GM12873 (cell line): ENCODE measurements around the gene SMIM20.

Experiments used
- CTCF ChIP-seq: IDR thresholded peaks from 2 replicates; pipeline ENCODE4 v1.5.1; 2012; ENCODE audit warnings: low read depth, mild to moderate bottlenecking, moderate library complexity, low read length, control low read depth; ENCODE audit not compliant: insufficient read depth; ENCODE audit errors: missing control alignments

The SMIM20 gene

DNA sequence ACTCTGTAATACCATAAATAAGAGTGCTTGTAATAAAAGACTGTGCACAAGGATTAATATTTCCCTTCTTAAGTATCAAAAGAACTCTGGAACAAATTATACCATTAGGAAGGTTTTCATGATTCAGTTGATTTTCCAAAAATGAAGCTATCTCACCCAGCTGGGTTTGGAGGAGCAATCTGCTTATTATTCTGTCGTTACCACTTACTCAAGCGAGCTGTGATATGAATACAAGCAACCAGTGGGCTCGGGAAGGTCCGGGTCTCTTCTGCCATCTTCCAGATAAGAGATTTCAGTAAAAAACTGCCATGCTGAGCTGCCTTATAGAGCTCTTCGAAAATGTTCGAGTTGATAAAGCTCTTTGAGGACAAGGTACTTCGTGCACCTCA is 15.3 kb downstream of the SMIM20 start:
- TF ChIP-seq CTCF, result no peak

DNA sequence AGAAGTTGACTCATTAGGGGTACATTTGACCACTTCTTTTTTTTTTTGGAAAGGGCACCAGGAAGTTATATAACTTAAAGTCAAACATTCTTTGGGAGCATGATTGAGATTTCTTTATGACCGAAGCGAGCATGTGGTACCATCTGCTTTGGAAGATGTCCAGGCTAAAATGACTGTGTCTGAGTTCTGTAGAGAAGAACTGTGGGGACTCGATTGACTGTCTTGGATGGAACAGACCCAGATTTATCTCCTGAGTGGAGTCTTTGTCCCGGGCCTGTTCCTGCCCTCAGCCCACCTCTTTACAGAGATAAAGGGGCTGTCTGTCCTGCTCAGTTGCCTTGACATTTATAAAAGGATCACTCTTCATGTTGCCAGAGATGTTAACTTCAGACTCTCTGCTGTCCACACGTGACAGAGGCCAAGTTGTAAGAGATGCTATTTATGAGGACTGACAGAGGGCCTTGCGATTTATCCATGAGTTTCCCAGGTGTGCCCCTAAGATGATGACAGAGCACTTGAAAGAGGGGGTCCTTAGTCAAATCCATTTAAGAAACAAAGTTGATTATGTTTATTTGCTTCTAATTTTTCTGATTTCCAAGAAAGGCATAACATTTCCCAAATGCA is 16.8 kb downstream of the SMIM20 start:
- TF ChIP-seq CTCF, result no peak

- no peak for TF ChIP-seq CTCF
These were observed 22.7 kb downstream of the SMIM20 start for GRCh38 chr4:25936696-25937095.

DNA sequence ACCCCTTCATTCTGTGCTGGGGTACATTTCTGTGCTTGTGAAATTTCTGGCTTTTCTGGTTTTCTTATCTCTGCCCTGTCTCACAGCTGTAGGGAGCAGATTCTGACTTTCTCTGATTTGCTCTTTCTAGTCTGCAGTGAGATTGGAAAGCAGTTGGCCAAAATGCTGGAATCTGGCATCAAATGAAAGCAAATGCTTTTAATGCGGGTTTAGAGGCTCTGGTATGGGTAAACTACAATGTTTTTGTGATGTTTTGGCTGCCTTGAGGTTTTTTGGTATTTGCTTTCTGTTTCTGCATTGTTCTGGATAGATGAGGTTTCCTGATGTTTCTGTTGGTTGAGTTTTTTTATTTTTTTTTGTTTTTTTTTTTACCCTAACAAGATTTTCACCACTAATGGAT is 23.8 kb downstream of the SMIM20 start:
- no peak for TF ChIP-seq CTCF

GRCh38 chr4:25938366-25938765 is 24.3 kb downstream of the SMIM20 start:
- no peak for TF ChIP-seq CTCF

- no peak for TF ChIP-seq CTCF
These were observed 24.8 kb downstream of the SMIM20 start for GRCh38 chr4:25938787-25939186.

- TF ChIP-seq CTCF, result peak; percentile 50
These were observed 25.3 kb downstream of the SMIM20 start for GRCh38 chr4:25939330-25939729.
